ENCODE results near the gene GPR149. TPM values are rescaled to one million over a fixed set of nuclear protein-coding genes. Genes with fewer than 3 reads are reported as not detected.

The GPR149 gene
- total and polyA plus RNA-seq, 10 of the 15 experiments (the other 5 are each of a cell fraction or from before 2014, with no cell fraction given): not detected

DNA sequence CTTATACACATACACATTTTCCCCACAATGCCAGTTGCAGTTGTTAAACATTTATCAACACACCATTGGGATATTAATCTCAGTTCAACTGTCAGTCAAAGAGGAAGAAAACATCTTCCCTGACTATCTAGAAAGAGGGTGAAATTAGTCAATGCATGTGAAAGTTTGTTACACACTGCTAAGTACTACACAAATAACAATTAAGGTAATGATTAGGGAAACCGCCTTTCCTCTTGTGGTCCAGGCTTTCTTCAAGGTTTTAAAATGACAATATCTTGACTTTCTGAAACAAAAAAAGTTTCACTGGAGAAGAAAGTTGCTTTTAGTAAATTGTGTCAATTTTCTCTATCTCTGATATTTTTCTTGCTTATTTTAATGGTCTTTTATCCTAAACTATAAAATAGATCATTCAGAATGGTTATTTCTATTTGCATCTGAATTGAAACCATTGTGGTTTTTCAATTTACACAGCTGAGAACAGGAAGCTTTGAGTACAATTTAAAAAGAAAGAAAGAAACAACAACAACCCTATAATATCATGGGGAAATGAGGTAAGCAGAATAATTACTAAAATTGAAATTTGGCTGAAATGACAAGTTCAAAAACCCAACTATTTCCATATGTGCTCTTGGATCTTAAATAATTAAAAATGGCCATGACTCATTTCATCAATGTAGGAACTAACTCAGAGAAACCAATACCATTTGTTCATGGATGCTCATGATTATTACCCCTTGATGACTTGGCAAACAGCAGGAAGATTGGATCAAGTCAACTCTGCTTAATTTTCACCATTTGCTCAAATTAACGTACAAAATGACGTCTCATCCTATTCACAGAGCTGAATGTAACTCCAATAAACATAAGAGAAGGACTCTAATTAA lies 31.7 kb downstream of the GPR149 start (continued):
- TF ChIP-seq RUNX3 (IDR thresholded peaks at IDR 0.05; ENCODE audit: low read length) (peak; percentile 93), NRF1 (conservative IDR thresholded peaks at IDR 0.05; ENCODE audit: low read depth, low read length) (no peak), IKZF2 (IDR thresholded peaks at IDR 0.05) (peak; percentile 56 to 81; a peak in 3 of 4 replicates), DPF2 (IDR thresholded peaks at IDR 0.05) (peak; percentile 74), PAX5 (IDR thresholded peaks at IDR 0.05; ENCODE audit: borderline replicate concordance, low read depth, low read length) (peak; percentile 82; the same call in 1 of the 2 replicates), NBN (IDR thresholded peaks at IDR 0.05) (no peak), MEF2B (IDR thresholded peaks at IDR 0.05; ENCODE audit: partially characterized antibody, poor library complexity, severe bottlenecking) (peak; percentile 87), MTA3 (IDR thresholded peaks at IDR 0.05; ENCODE audit: borderline replicate concordance, low read length) (peak; percentile 85; the same call in 1 of the 2 replicates), STAT1 (conservative IDR thresholded peaks at IDR 0.05) (no peak), EP300 (IDR thresholded peaks at IDR 0.05; ENCODE audit: borderline replicate concordance in 1 of 2, control insufficient read depth in 1 of 2, low read depth in 2 of 2, low read length in 2 of 2) (peak; percentile 34 to 67; a peak in 3 of 4 replicates), TCF3 (IDR thresholded peaks at IDR 0.05; ENCODE audit: borderline replicate concordance, insufficient read depth, low read depth, low read length) (no peak), CREM (IDR thresholded peaks at IDR 0.05; ENCODE audit: low read depth) (0 out of 2 replicates have a peak, but pooled peaks have one; percentile 32), ELK1 (IDR thresholded peaks at IDR 0.05; ENCODE audit: low read depth, low read length) (no peak)
